Gastroesophageal sphincter (tissue), 4 donors: ENCODE results near the gene KRTAP1-4. TPM values are rescaled to one million over a fixed set of nuclear protein-coding genes. Genes with fewer than 3 reads are reported as not detected.

Experiments
- ATAC-seq: fragments of 150-250 bp; one replicate; pipeline ENCODE4 v1.9.1; 2016; ENCODE audit warnings: mild to moderate bottlenecking, moderate library complexity
- H3K27ac ChIP-seq, 4 donors: fragments of 200-600 bp; sonication (generic) in 3 of 4; 1 replicate in 3 of 4; 2 replicates in 1 of 4; pipeline ENCODE4 v1.5.1; 2016 to 2019
- H3K27me3 ChIP-seq: fragments of 200-600 bp; sonication (generic); one replicate; pipeline ENCODE4 v1.5.1; 2019
- H3K36me3 ChIP-seq, 2 donors: fragments of 200-600 bp; sonication (generic); one replicate each; pipeline ENCODE4 v1.5.1; 2019; ENCODE audit warnings: control low read depth in 1 of 2
- H3K4me1 ChIP-seq, 3 donors: fragments of 200-600 bp; sonication (generic); 1 replicate in 2 of 3; 2 replicates in 1 of 3; pipeline ENCODE4 v1.5.1; 2016 to 2019; ENCODE audit warnings: control low read depth in 2 of 3
- H3K4me3 ChIP-seq, 2 donors: fragments of 200-600 bp; sonication (generic); one replicate each; pipeline ENCODE4 v1.5.1; 2019; ENCODE audit warnings: mild to moderate bottlenecking in 1 of 2, moderate library complexity in 1 of 2
- H3K9me3 ChIP-seq, 3 donors: fragments of 200-600 bp; sonication (generic); one replicate each; pipeline ENCODE4 v1.5.1; 2017 to 2019; ENCODE audit warnings: control low read depth in 2 of 3
- EP300 ChIP-seq: sonication (generic); formaldehyde crosslinking; IDR thresholded peaks from one replicate; pipeline ENCODE4 v1.6.1; 2017; ENCODE audit warnings: antibody characterized with exemption, mild to moderate bottlenecking
- POLR2A ChIP-seq, 2 donors: fragments of 450-650 bp; IDR thresholded peaks; one replicate each; pipeline ENCODE4 v1.6.1; 2017; ENCODE audit warnings: antibody characterized with exemption in 2 of 2, mild to moderate bottlenecking in 2 of 2, moderate library complexity in 1 of 2
- POLR2AphosphoS5 ChIP-seq: sonication (generic); formaldehyde crosslinking; IDR thresholded peaks from one replicate; pipeline ENCODE4 v1.6.1; 2017; ENCODE audit warnings: antibody characterized with exemption
- WGBS, 2 donors: methylation state at CpG; one replicate each; pipeline ENCODE4 v1.1.5; 2018; ENCODE audit warnings: low coverage in 1 of 2; 5-methylcytosine and 5-hydroxymethylcytosine counted together
- small RNA-seq, 4 donors: library from RNA; depleted of rRNA; stranded (forward); fragments of <200 nt; gene quantifications; one replicate each; pipeline ENCODE3, GENCODE V24; 2016
- total RNA-seq, 4 donors: library from RNA; depleted of rRNA; stranded (reverse); fragments of >200 nt; gene quantifications; one replicate each; pipeline ENCODE4 v1.1.0, GENCODE V29; 2016
- TF ChIP-seq, protein P1 (sequence below), 4 experiments: fragments of 200-600 bp in 2 of 4; fragments of 450-650 bp in 2 of 4; sonication (generic) in 1 of 4; IDR thresholded peaks; one replicate each; pipeline ENCODE4 v1.5.1; 2017 to 2019; ENCODE audit warnings: antibody characterized with exemption in 4 of 4, mild to moderate bottlenecking in 2 of 4, moderate library complexity in 2 of 4

The KRTAP1-4 gene
- total RNA-seq, 4 donors from 2014 or later = not detected

- peaks cover 18% of the 10 kb centered on the region for H3K27me3 ChIP-seq
- H3K9me3 ChIP-seq = no peaks in the 10 kb centered on the region
- H3K36me3 ChIP-seq = no peaks in the 10 kb centered on the region
- TF ChIP-seq POLR2AphosphoS5 (no peak), EP300 (no peak), POLR2A (IDR thresholded peaks at IDR 0.05) (no peak)
- TF ChIP-seq, protein P1, sequence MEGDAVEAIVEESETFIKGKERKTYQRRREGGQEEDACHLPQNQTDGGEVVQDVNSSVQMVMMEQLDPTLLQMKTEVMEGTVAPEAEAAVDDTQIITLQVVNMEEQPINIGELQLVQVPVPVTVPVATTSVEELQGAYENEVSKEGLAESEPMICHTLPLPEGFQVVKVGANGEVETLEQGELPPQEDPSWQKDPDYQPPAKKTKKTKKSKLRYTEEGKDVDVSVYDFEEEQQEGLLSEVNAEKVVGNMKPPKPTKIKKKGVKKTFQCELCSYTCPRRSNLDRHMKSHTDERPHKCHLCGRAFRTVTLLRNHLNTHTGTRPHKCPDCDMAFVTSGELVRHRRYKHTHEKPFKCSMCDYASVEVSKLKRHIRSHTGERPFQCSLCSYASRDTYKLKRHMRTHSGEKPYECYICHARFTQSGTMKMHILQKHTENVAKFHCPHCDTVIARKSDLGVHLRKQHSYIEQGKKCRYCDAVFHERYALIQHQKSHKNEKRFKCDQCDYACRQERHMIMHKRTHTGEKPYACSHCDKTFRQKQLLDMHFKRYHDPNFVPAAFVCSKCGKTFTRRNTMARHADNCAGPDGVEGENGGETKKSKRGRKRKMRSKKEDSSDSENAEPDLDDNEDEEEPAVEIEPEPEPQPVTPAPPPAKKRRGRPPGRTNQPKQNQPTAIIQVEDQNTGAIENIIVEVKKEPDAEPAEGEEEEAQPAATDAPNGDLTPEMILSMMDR (IDR thresholded peaks at IDR 0.05) = no peak
- H3K4me3 ChIP-seq = no peak within 1 kb of the TSS
- peaks cover 0 to 8% (median 0%) of the 10 kb centered on the region in 3 donors for H3K4me1 ChIP-seq
- no peak within 1 kb of the TSS for H3K27ac ChIP-seq
- no peak for ATAC-seq
- 53 to 70% methylated on average over 3 of the region's 3 CpGs for WGBS, 2 donors
Observed at GRCh38 chr17:40984226-40984625, 45.8 kb downstream of the KRTAP1-4 start, which contains the start of gene KRT40. Gene KRT40, minus strand, starts transcription at chr17:40984326. Its CDS starts 53 bp downstream, at chr17:40984273.

DNA sequence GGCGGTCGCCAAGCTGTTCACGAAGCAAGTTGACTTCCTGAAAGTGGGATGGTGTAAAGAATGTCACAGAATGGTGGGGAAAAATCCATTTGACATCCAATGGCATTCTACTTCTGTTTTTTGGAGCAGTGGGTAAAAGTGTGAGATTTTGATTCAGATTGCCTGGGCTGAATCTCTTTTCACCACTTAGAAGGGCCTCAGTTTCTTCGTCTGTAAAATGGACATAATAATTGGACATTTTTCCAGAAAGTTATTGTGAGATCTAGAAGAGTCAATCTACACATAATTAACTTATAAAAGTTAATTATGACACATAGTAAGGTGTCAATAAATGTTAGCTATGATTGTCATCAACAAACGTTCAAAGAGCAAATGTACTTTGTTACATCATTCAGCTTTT is 48.9 kb downstream of the KRTAP1-4 start:
- no peak for ATAC-seq
- no peaks in the 10 kb centered on the region for H3K9me3 ChIP-seq
- no peaks in the 10 kb centered on the region for H3K36me3 ChIP-seq
- peaks cover 22% of the 10 kb centered on the region for H3K27me3 ChIP-seq
- H3K27ac ChIP-seq = no peak overlapping the region
- peaks cover 0 to 8% (median 0%) of the 10 kb centered on the region in 3 donors for H3K4me1 ChIP-seq
- no peak overlapping the region for H3K4me3 ChIP-seq
- WGBS, 2 donors = 48 to 94% methylated on average over 2 to 5 of the region's 5 CpGs
- TF ChIP-seq EP300 = no peak
- TF ChIP-seq, protein P1 (IDR thresholded peaks at IDR 0.05) = no peak

GRCh38 chr17:40980596-40980995 is 49.4 kb downstream of the KRTAP1-4 start:
- Histone ChIP-seq H3K36me3 (no peaks in the 10 kb centered on the region), H3K4me1 (peaks cover 0 to 8% (median 0%) of the 10 kb centered on the region in 3 donors), H3K27ac (no peak overlapping the region), H3K9me3 (no peaks in the 10 kb centered on the region), H3K27me3 (peaks cover 26% of the 10 kb centered on the region), H3K4me3 (no peak overlapping the region)
- ATAC-seq = no peak
- no peak for TF ChIP-seq POLR2AphosphoS5
- TF ChIP-seq EP300 = no peak
- TF ChIP-seq, protein P1 (IDR thresholded peaks at IDR 0.05) = no peak
- no peak for TF ChIP-seq POLR2A (IDR thresholded peaks at IDR 0.05)
- WGBS, 2 donors = 4% methylated on average over 5 to 7 of the region's 8 CpGs

DNA sequence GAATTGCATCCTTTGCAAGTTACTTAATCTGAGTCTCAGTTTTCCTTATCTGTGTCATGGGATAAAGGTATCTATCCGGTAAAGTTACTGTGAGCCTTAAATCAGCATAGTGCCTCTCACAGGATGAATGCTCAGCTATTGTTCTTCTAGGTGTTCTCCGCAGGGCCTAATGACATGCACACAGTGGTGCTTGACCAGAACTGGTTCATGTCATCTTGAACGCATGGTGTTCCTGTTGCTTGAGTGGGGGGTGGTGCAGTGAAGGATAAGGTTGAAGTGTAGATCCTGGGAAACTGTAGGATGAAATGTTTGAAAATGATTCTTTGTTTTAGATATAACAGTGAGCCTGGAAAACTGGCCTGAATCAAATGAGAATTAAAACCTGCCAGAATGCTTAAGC is 49.9 kb downstream of the KRTAP1-4 start:
- H3K27ac ChIP-seq = no peak overlapping the region
- H3K9me3 ChIP-seq = no peaks in the 10 kb centered on the region
- peaks cover 26% of the 10 kb centered on the region for H3K27me3 ChIP-seq
- no peaks in the 10 kb centered on the region for H3K36me3 ChIP-seq
- 69 to 77% methylated on average over 2 of the region's 3 CpGs for WGBS, 2 donors
- H3K4me1 ChIP-seq = peaks cover 0 to 8% (median 0%) of the 10 kb centered on the region in 3 donors
- no peak overlapping the region for H3K4me3 ChIP-seq
- ATAC-seq = no peak
- TF ChIP-seq POLR2AphosphoS5 (no peak), EP300 (no peak)
- TF ChIP-seq, protein P1 (IDR thresholded peaks at IDR 0.05) = no peak

Small RNA genes within 50 kb of the gene (small RNA-seq; reads per million reads assigned to genes)
- 0 reads per million in 4 donors for gene KRTAP3-4P

Other genes with a start within 250 kb of the KRTAP1-4 start
- not detected for gene KRT27, start 247.6 kb downstream of the KRTAP1-4 start, total RNA-seq
- gene KRT28, start 230.2 kb downstream of the KRTAP1-4 start, total RNA-seq = not detected
- gene KRT10, start 207.6 kb downstream of the KRTAP1-4 start, total RNA-seq = 10 to 100 TPM in 3 of 4 donors, 1 to 10 TPM in 1; 5.1 to 14.3 (median 10.6) TPM
- gene KRT12, start 163.0 kb downstream of the KRTAP1-4 start, total RNA-seq = not detected
- gene KRT20, start 145.0 kb downstream of the KRTAP1-4 start, total RNA-seq = not detected
- gene KRT23, start 92.5 kb downstream of the KRTAP1-4 start, total RNA-seq = 1 to 10 TPM in 1 of 4 donors, not detected in 3; 6.1 TPM
- gene KRT39, start 63.2 kb downstream of the KRTAP1-4 start, total RNA-seq = not detected
- gene KRT40, start 45.9 kb downstream of the KRTAP1-4 start, total RNA-seq = not detected
- gene KRTAP3-3, start 36.0 kb downstream of the KRTAP1-4 start, total RNA-seq = not detected
- gene KRTAP3-2, start 30.3 kb downstream of the KRTAP1-4 start, total RNA-seq = not detected
- not detected for gene KRTAP3-1, start 21.1 kb downstream of the KRTAP1-4 start, total RNA-seq
- gene KRTAP1-5, start 3.0 kb downstream of the KRTAP1-4 start, total RNA-seq = not detected
- gene KRTAP1-3, start 4.7 kb upstream of the KRTAP1-4 start, total RNA-seq = not detected
- not detected for gene KRTAP1-1, start 11.3 kb upstream of the KRTAP1-4 start, total RNA-seq
- gene KRTAP2-1, start 17.1 kb upstream of the KRTAP1-4 start, total RNA-seq = not detected
- not detected for gene KRTAP2-2, start 25.0 kb upstream of the KRTAP1-4 start, total RNA-seq
- not detected for gene KRTAP2-3, start 29.9 kb upstream of the KRTAP1-4 start, total RNA-seq
- not detected for gene KRTAP2-4, start 35.7 kb upstream of the KRTAP1-4 start, total RNA-seq
- gene KRTAP4-7, start 54.0 kb upstream of the KRTAP1-4 start, total RNA-seq = not detected
- not detected for gene KRTAP4-8, start 67.9 kb upstream of the KRTAP1-4 start, total RNA-seq
- not detected for gene KRTAP4-16, start 72.0 kb upstream of the KRTAP1-4 start, total RNA-seq
- gene KRTAP4-9, start 75.2 kb upstream of the KRTAP1-4 start, total RNA-seq = not detected
- gene KRTAP4-11, start 88.2 kb upstream of the KRTAP1-4 start, total RNA-seq = not detected
- not detected for gene KRTAP4-12, start 94.0 kb upstream of the KRTAP1-4 start, total RNA-seq
- not detected for gene KRTAP4-6, start 110.3 kb upstream of the KRTAP1-4 start, total RNA-seq
- gene KRTAP4-5, start 119.6 kb upstream of the KRTAP1-4 start, total RNA-seq = not detected
- gene KRTAP4-4, start 130.6 kb upstream of the KRTAP1-4 start, total RNA-seq = not detected
- not detected for gene KRTAP4-3, start 138.0 kb upstream of the KRTAP1-4 start, total RNA-seq
- gene KRTAP4-2, start 148.0 kb upstream of the KRTAP1-4 start, total RNA-seq = not detected
- gene KRTAP4-1, start 154.7 kb upstream of the KRTAP1-4 start, total RNA-seq = not detected
- gene KRTAP9-1, start 159.7 kb upstream of the KRTAP1-4 start, total RNA-seq = not detected
- gene KRTAP9-2, start 196.5 kb upstream of the KRTAP1-4 start, total RNA-seq = not detected
- not detected for gene KRTAP9-3, start 202.3 kb upstream of the KRTAP1-4 start, total RNA-seq
- gene KRTAP9-8, start 207.8 kb upstream of the KRTAP1-4 start, total RNA-seq = not detected
- not detected for gene KRTAP9-4, start 219.5 kb upstream of the KRTAP1-4 start, total RNA-seq
- not detected for gene KRTAP9-9, start 225.2 kb upstream of the KRTAP1-4 start, total RNA-seq
- gene KRTAP9-6, start 235.2 kb upstream of the KRTAP1-4 start, total RNA-seq = not detected
- under 1 TPM in 1 of 4 donors, not detected in 3; 0.66 TPM for gene KRTAP9-7, start 245.5 kb upstream of the KRTAP1-4 start, total RNA-seq